GM21390 (cell line): Measurements from ENCODE around the gene MSI2.

Experiments
- ATAC-seq: cut with Tn5 transposase; IDR thresholded peaks from one replicate; pipeline ENCODE4 v1.9.1; 2021; ENCODE audit not compliant: unreplicated experiment

The MSI2 gene

DNA sequence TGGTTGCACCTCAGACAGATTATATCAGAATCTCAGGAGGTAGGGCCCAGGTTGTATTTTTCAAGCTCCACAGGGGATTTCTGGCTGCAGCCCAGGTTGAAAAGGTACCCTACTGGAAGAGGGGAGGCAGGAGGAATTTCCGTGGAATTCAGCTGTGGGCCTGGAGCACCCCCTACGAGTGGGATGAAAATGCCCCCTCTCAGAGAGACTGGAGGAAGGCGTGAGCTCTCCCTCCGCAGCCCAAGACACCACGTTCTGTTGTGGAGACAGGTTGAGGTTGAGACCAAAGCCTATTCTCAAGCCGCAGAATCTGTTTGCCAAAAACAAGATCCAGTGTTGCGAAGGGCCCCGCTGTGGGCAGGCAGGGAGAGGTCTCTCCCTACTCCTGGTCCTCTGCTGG is 386.7 kb downstream of the MSI2 start:
- no peak for ATAC-seq

DNA sequence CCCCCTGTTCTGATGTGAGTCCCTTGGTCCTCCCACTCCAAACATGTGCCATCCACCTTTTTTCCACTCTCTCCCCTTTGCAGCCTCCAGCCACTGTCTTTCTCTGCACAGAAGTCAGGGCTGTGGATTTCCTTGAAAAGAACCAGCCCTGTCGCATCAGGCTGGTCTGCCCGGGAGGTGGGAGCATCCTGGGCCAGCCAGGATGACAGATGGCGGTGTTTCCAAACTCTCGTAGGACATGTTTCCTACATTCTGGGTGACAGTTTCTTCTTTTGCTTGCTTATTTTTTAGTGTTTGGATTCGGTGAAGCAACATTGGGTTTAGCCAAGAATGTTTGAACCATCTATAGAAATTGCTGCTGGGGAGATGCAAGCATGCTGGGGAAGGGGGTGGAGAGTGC is 388.0 kb downstream of the MSI2 start:
- no peak for ATAC-seq

DNA sequence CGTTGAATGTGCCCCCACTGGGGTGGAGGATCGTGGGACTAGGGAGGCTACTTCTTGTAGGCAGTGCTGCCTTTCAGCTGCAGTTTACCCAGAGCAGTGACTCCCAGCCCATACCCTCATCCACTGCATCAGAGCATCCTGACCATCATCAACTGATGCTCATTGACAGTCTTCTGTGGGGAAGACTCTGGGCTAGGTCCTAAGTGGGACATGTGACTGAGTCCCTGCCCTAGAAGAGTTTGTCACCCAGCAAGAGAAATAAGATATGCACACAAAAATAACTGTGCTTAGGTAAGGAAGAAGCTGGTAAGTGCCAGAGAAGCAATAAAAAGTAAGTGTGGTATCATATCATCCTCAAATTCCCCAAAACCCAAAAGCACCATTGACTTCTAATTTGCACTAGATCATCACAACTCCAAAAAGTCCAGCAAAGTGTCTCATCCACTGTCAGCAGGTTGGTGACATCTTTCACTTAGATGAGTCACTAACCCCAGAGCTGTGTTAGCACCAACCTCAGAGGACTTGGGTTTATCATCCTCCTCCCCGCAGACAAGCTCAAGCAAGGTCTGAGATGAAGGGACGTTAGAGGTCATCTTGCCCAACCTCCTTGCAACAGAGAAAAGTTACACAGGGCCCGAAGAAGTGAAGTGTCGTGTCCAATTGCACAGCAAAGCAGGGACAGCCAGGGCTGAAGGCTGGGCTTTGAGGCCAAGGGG is 389.8 kb downstream of the MSI2 start:
- ATAC-seq = no peak

DNA sequence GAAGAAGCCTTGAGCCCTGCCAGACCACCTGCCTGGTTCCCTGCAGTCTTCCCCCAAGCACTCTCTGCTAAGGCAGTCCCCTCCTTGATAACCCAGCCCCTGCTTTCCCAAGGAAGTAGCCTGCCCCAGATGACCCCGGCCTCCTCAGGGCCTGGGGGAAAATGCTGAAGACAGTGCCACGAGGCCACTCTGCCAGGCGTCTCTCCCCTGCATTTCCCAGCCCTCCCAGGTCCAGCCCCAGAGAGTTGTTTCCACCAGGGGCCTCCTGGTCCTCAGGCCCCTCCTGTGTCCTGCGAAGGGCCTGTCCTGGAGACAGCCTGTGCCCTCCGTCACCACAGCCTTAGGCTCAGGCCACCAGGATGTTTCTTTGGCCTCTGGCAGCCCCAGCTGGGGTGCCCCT is 392.4 kb downstream of the MSI2 start:
- ATAC-seq = no peak

DNA sequence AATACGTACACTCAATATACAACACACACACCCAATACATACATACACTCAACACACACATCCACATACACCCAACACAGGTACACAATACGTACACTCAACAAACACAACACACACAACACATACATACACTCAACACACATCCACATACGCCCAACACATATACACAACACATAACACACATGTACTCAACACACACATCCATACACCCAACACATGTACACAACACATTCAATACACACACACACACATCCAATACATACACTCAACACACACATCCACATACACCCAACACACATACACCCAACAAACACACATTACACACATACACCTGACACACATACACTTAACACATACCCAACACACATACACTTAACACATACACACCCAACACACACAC is 392.9 kb downstream of the MSI2 start:
- no peak for ATAC-seq

DNA sequence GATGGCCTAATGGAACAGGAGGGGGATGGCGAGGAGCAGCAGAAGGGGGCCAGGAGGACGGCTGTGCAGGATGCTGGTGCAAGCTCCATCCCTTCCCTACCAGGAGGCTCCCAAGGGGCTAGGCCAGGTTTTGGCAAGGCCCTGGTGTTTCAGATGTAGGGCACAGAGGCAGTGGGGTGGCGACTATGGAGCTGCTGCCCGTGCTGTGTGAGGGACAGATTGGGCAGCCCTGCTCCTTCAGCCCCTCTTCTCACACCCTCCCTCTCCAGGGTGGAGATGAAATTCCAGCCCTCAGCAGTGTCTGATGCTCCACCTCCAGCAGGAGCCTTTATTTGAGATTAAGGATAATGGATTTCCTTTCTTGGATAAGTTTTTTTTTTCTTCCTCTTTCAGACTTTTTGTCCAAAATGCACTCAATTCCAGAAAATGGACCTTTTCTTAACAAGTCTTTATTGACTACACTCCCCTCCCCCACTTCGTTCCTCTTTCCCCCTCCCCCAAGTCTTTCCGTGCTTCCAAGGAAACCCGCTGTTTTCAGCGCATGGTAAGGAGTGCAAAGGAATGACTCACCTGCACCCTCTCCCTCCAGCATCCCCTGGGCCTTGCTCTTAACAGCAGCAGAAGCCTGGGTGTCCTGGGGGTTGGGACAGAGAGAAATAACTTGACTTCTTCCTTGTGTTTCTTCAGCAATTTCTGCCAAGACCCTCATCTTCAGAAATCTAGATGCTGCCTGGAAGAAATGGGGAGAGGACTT is 393.6 kb downstream of the MSI2 start:
- no peak for ATAC-seq

DNA sequence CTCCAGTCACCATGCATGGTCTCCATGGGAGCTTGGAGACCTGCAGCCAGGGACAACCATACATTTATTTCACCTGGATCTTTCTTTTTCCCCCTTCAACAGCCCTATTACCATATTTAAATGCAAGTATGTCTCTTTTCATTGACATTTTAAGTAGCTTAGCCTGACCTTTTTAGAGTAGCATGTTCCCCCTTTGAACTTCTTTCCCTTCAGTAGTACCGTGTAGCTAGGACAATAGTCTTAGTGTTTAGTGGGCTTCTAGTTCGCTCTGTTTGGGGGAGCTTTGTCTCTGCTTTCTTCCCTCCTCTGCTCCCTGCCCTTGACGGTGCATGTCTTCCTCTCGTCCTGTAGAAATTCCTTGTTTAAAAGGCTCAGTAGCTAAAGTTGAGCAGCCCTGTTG is 394.2 kb downstream of the MSI2 start:
- ATAC-seq = no peak

DNA sequence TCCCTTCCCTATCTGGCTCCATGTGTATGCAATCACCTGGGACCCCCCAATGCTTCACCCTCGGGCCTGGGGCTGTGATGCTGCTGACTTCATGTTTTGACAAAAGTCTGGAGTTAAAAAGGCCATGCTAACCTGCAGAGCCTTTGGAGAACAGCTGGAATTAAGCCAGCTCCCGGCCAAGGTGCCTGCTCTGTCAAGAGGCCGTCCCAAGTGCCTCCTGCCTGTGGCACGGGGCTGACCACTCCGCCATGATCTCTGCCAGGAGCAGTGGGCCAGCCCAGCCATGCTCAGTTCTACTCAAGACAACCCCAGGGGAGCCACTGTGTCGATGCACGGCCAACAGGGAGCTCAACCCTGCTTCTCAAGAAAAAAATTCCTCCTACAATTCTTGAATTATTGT is 395.1 kb downstream of the MSI2 start:
- no peak for ATAC-seq

DNA sequence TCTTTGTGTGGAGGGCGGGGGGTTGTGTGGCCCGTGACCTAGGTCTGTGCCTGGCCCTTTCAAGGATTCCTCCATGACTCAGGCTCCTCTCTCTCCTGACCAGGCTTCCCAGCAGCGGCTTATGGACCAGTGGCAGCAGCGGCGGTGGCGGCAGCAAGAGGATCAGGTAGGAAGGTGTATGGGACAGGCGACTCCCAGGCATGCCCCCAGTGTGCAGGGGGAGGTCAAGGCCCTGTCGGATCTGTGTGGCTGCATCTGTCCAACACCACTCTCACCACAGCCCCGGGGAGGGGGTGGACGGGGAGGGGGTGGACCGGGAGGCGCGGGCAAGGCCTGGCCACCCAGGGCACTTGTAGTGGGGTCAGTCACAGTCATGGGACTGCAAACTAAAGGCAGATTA is 395.7 kb downstream of the MSI2 start:
- no peak for ATAC-seq

DNA sequence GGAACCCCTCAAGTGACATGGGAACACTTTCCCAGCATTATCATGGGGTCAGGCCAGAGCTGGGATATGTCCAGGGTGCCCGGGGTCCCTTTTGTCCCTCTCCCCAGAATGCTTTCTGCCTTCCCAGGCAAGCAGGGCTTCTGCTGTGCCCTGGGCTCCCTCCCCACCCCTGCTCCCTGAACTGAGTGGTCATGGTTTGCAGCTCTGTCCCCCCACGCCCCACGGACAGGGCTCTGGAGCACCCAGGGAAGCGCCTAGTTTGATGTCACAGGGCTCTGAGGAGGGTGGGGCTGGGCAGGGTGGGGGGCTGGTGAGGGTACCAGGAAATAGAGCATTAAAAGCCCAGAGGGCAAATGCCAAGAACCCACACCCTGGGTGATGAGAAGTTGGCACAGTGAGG is 396.5 kb downstream of the MSI2 start:
- no peak for ATAC-seq

DNA sequence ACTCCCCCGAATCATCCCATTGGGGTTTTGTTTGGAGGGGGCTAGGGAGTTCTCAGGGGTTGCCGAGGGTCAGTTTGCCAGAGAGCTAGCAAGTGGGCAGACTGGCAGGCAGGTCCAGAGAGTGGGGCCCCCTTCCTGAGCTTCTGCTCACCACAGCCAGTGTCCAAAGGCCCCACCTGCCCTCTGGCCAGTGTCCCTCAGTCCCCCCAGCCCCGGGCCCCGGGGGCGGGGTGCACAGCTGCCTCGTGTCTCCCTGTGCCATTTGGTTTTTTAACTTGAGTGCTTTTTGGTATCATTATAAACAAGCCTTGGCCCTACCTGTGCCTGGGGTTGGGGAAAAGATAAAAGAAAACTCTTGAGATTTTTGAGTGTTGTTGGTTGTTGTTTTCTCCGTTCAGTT is 397.0 kb downstream of the MSI2 start:
- no peak for ATAC-seq

DNA sequence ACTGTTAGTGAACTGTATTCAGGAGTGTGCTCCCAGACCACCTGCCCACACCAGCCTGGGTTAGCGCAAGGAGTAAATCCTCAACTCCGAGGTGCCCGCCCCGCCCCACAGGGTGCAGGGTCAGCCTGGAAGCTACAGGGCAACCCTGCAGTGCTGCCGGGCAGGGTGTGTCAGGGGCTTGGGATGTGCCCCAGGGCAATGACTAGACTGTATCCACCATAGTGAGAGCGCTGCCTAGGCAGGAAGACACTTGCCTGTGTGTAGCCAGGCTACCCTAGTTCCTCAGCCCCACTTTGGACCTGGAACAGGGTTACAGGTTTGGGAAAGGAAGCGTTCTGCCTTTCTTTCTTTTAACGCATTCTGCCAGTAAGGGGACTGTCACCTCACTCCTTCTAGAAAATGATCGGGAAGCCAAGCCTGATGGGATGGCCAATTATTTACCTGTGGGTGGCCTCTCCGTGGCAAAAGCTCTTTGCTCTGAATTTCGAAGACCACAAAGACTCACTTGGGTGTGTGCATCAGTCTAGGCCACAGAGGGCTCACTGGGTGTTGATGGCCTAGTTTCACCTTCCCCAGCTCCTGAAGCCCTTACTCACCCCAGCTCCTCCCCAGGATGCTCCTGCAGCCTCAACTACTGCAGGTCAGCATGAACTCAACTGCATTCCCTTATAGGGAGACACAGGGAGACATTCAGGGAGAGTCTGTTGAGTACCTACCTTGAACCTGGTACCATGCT is 397.9 kb downstream of the MSI2 start:
- ATAC-seq = no peak

DNA sequence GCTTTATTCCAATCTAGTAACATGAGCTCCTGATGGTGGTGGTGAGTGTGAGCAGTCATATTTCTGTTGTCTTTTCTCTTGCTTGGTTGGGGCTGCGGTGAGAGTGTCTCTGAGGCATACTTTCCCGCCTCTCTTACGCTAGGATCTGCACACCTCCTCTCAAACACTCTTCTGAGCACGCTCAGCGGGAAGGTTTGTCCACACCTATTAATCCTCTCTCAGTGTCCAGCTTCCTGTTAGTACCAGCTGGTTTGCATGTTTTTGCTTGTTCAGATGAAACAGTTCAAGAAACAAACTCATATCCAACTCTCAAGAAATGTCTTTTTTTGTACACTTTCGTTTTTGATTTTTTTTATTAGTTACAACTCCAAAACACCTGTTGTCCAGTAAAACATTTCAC is 399.2 kb downstream of the MSI2 start:
- ATAC-seq = no peak

DNA sequence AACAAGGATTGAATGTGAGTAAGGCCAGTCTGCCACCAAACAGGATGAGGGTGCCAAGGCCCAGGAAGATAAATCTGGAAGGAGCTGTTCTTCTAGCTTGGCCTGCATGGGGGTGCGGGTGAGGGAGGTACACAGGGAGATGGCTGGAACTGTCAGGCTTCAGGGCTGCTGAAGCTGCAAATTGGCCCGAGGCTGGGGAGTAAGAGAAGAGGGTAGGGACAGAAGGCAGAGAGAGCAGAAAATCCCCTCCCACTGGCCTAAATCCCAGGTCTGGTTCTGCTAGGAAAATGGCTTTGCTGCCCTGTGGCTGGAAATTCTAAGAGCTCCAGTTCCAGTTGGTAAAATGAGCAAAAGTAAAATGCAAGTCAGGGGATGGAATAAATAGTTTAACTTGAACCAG is 400.9 kb downstream of the MSI2 start:
- ATAC-seq = no peak

DNA sequence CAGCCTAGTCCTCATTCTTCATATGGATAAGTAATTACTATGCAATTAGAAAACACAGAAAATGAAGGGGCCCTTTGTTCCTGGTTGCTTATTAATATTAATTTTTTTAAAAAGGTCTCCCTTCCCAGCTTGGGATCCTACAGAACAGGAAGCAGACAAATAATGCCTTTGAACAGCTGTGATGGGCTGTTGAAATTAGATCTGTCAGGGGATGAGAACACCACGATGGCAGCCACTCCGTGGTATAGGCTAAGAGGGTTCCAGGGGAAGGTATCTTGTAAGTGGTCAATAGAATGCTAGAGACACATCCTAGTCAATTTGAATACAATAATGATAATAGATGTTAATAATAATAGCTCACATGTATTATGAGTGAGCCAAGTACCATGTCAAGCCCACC is 405.7 kb downstream of the MSI2 start:
- no peak for ATAC-seq

DNA sequence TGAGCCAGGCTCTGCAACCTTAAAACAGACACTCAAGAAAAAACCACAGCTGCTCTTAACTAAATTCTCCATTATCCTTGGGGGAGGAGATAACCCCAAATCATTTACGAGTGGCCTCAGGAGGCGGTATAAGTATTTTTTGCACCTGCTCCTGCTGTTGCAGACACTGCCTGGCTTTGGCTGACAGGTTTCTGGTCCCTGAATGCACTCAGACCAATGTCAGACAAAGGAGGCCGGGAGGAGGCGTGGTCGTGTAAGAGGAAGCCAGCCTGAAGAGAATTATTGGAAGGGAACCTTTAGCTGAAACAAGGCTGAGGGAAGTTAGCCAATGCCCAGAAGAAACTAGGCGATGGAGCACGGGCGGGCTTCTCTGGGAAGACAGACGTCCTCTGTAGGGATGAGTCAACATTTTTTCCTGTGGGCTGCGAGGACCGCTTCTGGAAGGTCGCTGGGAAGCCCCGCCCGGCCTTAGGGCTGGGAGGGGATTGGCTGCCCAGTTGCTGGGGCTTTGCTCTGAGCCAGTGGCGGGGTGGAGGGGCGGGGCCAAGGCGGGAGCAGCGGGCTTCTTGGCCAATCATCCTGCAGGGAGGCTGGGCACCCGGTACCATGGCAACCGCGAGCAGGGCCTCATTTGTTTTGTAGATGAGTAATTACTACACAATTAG is 406.5 kb downstream of the MSI2 start:
- no peak for ATAC-seq

DNA sequence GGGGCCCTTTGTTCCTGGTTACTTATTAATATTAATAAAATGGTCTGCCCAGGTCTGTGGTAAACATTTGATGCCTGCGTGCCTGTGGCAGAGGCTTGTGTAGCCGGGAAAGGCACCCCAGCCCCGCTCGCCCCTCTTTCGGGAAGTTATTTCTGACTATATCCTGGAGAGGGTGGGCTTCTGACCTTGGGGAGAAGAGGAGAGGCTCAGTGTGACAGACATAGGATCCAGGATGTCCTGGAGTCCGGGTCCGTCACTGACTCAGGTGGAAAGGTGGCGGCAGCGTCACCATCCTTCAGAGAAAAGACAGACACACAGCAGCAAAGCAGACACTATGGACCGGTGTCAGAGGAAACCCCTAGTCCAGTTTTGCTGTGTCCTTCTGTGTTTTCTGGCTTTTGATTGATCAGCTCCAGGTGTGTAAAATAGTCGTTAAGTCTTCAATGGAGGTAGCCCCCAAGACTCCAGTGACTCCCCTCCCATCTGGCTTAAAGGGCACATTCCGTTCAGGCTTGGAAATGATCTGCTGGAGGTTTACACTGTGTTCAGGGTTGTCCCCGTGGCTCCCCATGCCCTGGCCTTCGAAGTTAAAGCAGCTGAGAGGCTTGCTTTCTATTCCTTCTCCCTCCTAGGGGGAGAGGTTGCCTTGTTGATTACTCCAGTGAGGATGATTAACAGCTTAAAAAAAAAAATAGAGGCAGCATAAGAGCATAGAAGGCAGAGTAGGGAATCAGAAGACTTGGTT is 407.2 kb downstream of the MSI2 start:
- ATAC-seq = no peak

DNA sequence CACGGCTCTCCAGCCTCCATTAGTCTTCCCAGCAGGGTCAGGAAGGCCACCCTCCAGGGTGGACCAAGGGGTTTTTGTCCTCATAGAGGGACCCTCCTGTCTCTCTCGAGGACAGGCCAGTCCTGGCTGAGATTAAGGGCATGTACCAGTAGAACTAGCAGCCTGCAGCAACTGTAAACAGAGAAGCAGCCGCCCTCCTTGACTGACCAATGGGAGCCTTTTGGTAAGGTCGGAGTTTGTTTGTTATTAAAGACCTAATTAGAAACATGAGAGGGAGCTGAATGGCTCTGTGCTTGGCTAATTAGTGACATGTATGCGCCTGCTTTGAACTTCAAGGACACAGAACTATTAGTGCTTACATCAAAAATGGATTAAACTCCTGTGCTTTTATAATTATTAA is 408.8 kb downstream of the MSI2 start:
- no peak for ATAC-seq

DNA sequence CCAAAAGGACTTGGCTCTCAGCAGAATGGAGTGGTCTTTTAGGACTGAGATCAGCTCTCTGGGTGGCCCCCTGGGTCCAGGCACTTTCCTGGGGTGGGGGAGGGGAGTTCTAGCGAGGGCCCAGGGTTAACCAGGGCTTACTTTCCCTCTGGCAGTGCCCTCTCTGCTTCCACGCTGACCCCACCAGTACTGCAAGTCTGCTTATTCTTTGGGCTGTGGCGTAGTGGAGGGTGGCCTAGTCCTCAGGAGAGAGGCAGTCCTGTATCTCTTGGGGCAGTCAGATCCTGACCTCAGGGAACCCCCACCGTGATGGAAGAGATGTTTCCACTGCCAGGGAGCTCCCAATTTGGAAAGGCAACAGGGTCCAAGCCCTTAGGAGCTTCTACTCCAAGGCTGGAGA is 409.4 kb downstream of the MSI2 start:
- ATAC-seq = no peak

DNA sequence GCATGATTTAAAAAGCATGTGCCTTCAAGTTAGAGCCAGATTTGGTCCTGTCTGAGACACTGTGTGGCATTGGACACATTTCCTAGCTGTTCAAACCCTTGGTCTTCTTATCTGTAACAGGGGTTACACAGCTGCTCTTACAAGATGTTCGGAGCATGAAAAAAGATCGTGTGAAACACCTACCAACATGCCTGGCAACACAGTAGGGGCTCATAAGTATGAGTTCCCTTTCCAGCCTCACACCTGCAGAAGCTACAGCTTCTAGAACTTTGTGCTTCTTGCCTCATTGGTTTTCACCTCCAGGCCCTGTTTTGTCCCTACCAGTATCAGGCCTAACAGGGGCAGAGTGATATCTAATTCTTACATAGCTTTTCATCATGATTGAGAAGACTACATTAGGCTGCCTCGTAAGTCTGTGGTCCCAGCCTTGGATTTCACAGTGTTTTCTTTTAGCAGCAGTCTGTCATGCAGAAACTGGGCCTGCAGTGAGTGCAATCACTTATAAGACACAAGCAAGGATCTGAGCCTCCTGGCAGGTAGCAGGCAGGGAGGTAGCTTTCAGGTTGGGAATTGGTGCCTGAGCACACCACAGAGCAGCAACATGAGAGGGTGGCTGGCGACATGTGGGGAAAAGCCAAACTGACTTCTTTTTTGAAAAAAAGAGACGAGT is 410.0 kb downstream of the MSI2 start:
- no peak for ATAC-seq
